Endothelial cell of umbilical vein (primary cell): ENCODE measurements around the gene ENTR1.

Experiments
- EZH2 ChIP-seq: IDR thresholded peaks from 2 replicates; pipeline ENCODE4 v1.6.1; 2012; ENCODE audit warnings: borderline replicate concordance, low read depth, mild to moderate bottlenecking, moderate library complexity, low read length, inconsistent platforms; ENCODE audit not compliant: severe bottlenecking
- FOS ChIP-seq: IDR thresholded peaks from 2 replicates; pipeline ENCODE4 v1.6.1; 2011; ENCODE audit warnings: mild to moderate bottlenecking, low read length, moderate library complexity, borderline replicate concordance; ENCODE audit not compliant: insufficient read depth
- GATA2 ChIP-seq: IDR thresholded peaks from 2 replicates; pipeline ENCODE4 v1.7.0; 2011; ENCODE audit warnings: low read depth, mild to moderate bottlenecking, moderate library complexity, mixed read lengths, low read length; ENCODE audit not compliant: insufficient read length, insufficient read depth
- JUN ChIP-seq: IDR thresholded peaks from 2 replicates; pipeline ENCODE4 v1.6.1; 2011; ENCODE audit warnings: borderline replicate concordance, low read depth; ENCODE audit not compliant: insufficient read length, insufficient read depth
- MYC ChIP-seq: IDR thresholded peaks from one replicate; pipeline ENCODE4 v1.6.1; 2011; ENCODE audit warnings: mild to moderate bottlenecking, low read depth, low read length
- POLR2A ChIP-seq: IDR thresholded peaks from 2 replicates; pipeline ENCODE4 v1.6.1; 2012; ENCODE audit warnings: low read depth, mild to moderate bottlenecking, control low read depth, low read length
- POLR2AphosphoS5 ChIP-seq: IDR thresholded peaks from 2 replicates; pipeline ENCODE4 v1.6.1; 2012; ENCODE audit warnings: low read depth, mild to moderate bottlenecking, control low read depth, low read length, moderate library complexity; ENCODE audit not compliant: insufficient read depth
- TF ChIP-seq, protein P1 (sequence below), 2 donors: IDR thresholded peaks; 1 replicate in 1 of 2; 2 replicates in 1 of 2; pipeline ENCODE4 v1.5.1; 2011; ENCODE audit warnings: low read length in 2 of 2, mild to moderate bottlenecking in 2 of 2, moderate library complexity in 2 of 2, control low read depth in 1 of 2, inconsistent platforms in 1 of 2, low read depth in 1 of 2; ENCODE audit not compliant: insufficient read depth in 1 of 2; ENCODE audit errors: extremely low read depth in 1 of 2
- TF ChIP-seq, protein P2 (sequence below): IDR thresholded peaks from 2 replicates; pipeline ENCODE4 v1.6.1; 2011; ENCODE audit not compliant: insufficient read depth, insufficient read length

DNA sequence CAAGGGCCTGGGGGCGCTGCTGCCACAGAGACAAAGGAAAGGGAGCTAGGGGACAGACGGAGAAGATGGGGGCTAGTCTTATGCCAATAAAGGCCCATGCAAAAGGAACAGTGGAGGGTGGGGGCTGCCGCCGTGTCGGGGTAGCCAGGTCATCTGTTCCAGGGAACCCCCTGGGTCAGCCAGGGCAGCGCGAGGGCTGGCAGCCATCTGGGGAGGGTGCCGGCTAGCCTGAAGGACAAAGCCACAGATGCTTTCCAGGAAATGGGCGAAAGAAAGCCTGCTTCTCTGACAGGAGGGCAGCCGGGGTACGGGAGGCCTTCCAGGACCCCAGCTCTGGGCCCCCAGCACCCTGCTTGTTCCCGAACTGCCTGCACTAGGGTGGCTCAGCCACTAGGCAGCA is 35.3 kb downstream of the ENTR1 start:
- no peak for TF ChIP-seq POLR2A
- TF ChIP-seq, protein P1, sequence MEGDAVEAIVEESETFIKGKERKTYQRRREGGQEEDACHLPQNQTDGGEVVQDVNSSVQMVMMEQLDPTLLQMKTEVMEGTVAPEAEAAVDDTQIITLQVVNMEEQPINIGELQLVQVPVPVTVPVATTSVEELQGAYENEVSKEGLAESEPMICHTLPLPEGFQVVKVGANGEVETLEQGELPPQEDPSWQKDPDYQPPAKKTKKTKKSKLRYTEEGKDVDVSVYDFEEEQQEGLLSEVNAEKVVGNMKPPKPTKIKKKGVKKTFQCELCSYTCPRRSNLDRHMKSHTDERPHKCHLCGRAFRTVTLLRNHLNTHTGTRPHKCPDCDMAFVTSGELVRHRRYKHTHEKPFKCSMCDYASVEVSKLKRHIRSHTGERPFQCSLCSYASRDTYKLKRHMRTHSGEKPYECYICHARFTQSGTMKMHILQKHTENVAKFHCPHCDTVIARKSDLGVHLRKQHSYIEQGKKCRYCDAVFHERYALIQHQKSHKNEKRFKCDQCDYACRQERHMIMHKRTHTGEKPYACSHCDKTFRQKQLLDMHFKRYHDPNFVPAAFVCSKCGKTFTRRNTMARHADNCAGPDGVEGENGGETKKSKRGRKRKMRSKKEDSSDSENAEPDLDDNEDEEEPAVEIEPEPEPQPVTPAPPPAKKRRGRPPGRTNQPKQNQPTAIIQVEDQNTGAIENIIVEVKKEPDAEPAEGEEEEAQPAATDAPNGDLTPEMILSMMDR (IDR thresholded peaks at IDR 0.05; ENCODE audit: extremely low read depth in 1 of 2, insufficient read depth in 1 of 2, low read depth in 1 of 2, low read length in 2 of 2): no peak
- TF ChIP-seq EZH2: no peak
- TF ChIP-seq JUN: no peak
- TF ChIP-seq, protein P2, sequence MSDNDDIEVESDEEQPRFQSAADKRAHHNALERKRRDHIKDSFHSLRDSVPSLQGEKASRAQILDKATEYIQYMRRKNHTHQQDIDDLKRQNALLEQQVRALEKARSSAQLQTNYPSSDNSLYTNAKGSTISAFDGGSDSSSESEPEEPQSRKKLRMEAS: no peak
- no peak for TF ChIP-seq MYC
- no peak for TF ChIP-seq POLR2AphosphoS5
- TF ChIP-seq GATA2: no peak
- no peak for TF ChIP-seq FOS
